GM12865 (cell line): ENCODE results near the gene HSDL2.

ENCODE experiments used
- DNase-seq: peaks from one replicate; pipeline ENCODE4 v3.0.0; 2010; ENCODE audit warnings: low read depth
- H3K4me3 ChIP-seq: 2 replicates; pipeline ENCODE4 v1.5.1; 2011; ENCODE audit warnings: mild to moderate bottlenecking, low read depth, low read length, control low read depth
- CTCF ChIP-seq: IDR thresholded peaks from 2 replicates; pipeline ENCODE4 v1.5.1; 2011; ENCODE audit warnings: low read length, control low read depth, low read depth, inconsistent platforms; ENCODE audit not compliant: insufficient read depth; ENCODE audit errors: missing control alignments

Gene HSDL2

GRCh38 chr9:112377087-112377486 lies 2.8 kb upstream of the HSDL2 start:
- no peak for TF ChIP-seq CTCF
- no peak overlapping the region for H3K4me3 ChIP-seq

GRCh38 chr9:112377684-112378327 lies 2.1 kb upstream of the HSDL2 start:
- no peak for TF ChIP-seq CTCF
- H3K4me3 ChIP-seq: peak overlapping the region; percentile 60
- no peak for DNase-seq

More at GRCh38 chr9:112377087-112377486, 2.8 kb upstream of the HSDL2 start:
- DNase-seq: no peak

- H3K4me3 ChIP-seq: peak overlapping the region; percentile 60
- no peak for TF ChIP-seq CTCF
- peak; percentile 16 for DNase-seq
Measured at GRCh38 chr9:112378328-112379176, 1.4 kb upstream of the HSDL2 start.

GRCh38 chr9:112379177-112380101 lies 469 bp upstream of the HSDL2 start:
- no peak for TF ChIP-seq CTCF
- peak overlapping the region; percentile 60 for H3K4me3 ChIP-seq
- peak; percentile 99 for DNase-seq

- peak overlapping the region; percentile 60 for H3K4me3 ChIP-seq
- DNase-seq: peak; percentile 59
- TF ChIP-seq CTCF: no peak
Measured at GRCh38 chr9:112380825-112381221, 915 bp downstream of the HSDL2 start.

- no peak for DNase-seq
- no peak overlapping the region for H3K4me3 ChIP-seq
- TF ChIP-seq CTCF: no peak
Measured at GRCh38 chr9:112382066-112382465, 2.2 kb downstream of the HSDL2 start.
